NT2/D1 (cell line): ENCODE data around the gene COMMD7.

Experiments
- SUZ12 ChIP-seq: IDR thresholded peaks from 2 replicates; pipeline ENCODE4 v1.6.1; 2011; ENCODE audit not compliant: insufficient read length, insufficient read depth; ENCODE audit errors: extremely low read depth
- YY1 ChIP-seq: IDR thresholded peaks from 2 replicates; pipeline ENCODE4 v1.6.1; 2011; ENCODE audit not compliant: insufficient read length, insufficient read depth
- ZNF274 ChIP-seq: IDR thresholded peaks from 2 replicates; pipeline ENCODE4 v1.6.1; 2011; ENCODE audit warnings: mild to moderate bottlenecking, low read depth, low read length

GRCh38 chr20:32656827-32657226 is 86.4 kb downstream of the COMMD7 start:
- TF ChIP-seq YY1 = no peak
- TF ChIP-seq ZNF274 = no peak
- no peak for TF ChIP-seq SUZ12
